HG02642 (cell line): ENCODE data around the gene AMOT.
A peak's percentile ranks its signal among the peaks of the same experiment; 100 is the strongest.

Source experiments
- ATAC-seq: cut with Tn5 transposase; IDR thresholded peaks from one replicate; pipeline ENCODE4 v1.9.1; 2021; ENCODE audit warnings: mild to moderate bottlenecking; ENCODE audit not compliant: unreplicated experiment, poor library complexity

Gene AMOT

GRCh38 chrX:112753116-112753515, 87.5 kb downstream of the AMOT start:
- no peak for ATAC-seq

DNA sequence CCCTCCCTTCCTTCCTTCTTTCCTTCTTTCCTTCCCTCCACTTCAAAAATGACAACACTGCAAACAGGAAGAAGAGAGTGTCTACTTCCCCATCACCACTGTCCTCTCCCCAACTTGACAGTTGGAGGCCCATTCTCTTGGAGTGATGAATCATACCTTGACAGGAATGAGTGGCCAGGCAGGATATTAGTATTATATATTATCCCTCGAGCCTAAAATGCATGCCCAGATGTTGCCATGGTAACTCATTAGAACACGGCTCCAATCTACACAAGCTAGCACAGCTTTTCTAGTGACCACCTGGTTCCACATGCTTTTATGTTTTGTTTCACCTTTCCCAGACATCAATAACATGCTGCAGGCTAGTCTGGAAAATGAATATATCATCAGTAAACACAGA, 89.6 kb downstream of the AMOT start:
- no peak for ATAC-seq

GRCh38 chrX:112746812-112747595, 93.6 kb downstream of the AMOT start:
- no peak for ATAC-seq

DNA sequence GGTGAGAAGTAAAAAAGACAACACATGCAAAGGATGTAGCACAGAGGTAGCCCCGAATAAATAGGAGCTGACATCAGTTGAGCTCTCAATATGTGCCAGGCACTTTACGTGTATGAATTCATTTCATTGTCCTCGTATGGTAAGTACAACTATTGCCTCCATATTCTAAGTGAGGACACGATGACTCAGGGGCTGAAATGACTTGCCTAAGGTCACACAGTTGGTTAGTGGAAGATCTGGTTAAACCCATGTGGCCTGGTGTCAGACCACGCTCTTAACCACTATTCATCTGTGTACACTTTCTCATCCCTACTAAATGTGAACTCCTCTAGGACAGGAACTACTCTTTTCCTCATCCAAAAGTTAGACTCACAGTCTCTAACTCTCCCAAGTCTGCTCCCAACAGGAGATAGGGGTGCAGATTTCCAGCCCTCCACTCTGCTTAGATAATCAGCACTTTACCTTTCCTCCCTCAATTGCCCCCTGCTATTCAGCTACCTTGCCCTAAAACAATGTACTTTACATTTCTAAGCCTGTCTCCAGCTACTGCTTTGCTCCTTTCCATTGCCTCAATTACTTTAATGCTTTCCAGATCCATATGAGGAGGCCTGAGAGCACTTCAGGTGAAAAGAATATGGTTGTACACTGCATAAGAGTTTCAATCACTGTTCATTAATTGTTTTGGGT, 102.1 kb downstream of the AMOT start:
- ATAC-seq, result peak; percentile 55

DNA sequence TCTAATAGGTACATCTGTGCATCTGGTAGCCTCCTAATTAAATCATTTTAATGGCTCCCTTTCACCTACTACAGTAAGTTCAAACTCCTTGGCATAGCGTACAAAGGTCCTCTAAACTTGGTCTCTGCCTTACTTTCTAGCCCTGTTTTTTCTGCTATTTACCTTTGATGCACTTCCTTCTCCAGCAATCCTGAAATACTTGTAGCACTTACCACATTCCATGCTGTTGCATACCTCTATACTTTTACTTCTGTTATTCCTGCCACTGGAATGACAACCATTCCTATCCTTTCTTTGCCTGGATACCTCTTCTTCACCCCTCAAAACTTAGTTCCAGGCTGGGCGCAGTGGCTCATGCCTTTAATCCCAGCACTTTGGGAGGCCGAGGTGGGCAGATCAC, 104.3 kb downstream of the AMOT start:
- ATAC-seq, result no peak

DNA sequence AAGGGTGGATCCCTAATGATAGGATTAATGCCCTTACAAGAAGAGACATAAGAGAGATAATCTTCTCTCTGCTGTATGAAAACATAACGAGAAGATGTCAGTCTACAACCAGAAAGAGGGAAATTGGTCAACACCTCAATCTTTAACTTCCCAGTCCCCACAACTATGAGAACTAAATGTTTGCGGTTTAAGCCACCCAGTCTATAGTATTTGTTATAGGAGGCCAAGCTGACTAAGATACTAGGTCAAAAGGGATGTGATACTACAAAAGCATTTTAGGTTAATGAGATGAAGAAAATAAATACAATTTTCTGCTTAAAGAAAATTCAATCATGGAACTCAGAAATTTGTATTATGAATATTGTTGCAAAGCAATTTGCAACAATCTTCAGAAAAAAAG, 105.5 kb downstream of the AMOT start:
- no peak for ATAC-seq

DNA sequence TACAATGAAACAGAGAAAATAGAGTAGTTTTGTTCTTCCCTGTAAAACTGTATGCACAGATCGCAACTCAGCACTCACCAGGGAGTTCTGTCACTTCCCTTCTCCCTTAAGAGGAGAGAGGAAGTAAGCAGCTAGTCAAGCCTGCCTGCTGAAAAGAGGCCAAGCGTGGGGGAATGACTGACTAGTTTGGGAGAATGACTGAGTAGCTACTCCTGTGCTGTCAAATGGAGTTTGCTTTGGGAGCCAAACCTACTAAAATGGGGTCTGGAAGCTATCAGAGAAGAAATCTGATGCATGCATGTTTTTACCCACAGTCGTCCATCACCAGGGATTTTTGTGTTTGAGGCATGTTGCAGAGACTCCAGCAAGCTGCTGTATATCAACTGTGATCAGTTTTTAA, 106.3 kb downstream of the AMOT start:
- ATAC-seq, result no peak

- ATAC-seq, result no peak
These were observed 108.8 kb downstream of the AMOT start for GRCh38 chrX:112731793-112732192.
